HG03575 (cell line): ENCODE results near the gene ZBTB45.

Experiments
- ATAC-seq: cut with Tn5 transposase; IDR thresholded peaks from one replicate; pipeline ENCODE4 v1.9.1; 2021; ENCODE audit not compliant: unreplicated experiment, insufficient number of reproducible peaks, low FRiP score; ENCODE audit errors: extremely low read depth

Gene ZBTB45

DNA sequence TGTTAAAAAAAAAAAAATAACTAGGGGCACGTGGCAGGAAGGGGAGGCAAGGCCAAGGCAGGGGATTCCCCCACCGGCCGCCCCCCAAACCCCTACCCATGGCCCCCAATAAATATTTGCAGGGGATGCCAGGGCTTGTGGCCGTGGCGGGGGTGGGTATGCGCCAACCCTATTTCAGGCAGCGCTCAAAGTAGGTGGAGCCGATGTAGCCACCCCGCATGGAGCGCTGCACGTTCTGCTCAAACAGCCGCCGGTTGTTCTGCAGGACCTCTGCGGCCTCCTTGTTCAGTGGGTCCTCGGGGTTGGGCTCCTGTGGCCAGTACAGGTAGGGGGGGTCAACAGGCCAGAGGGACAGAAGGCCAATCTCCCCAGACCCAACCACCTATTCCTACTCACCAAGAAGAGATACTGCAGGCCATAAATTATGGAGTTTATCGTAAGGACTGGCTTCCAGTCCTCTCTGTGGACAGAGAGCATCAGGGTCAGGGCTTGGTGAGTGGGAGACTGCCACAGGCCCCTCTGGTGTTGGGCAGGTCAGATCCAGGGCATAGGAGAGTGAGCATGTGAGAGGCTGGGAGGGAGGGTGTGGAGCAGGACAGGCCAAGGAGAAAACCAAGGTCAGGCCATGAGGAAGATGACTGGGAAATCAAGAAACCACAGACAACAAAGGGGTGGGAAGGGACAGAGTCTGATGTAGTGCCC, 36.5 kb upstream of the ZBTB45 start:
- no peak for ATAC-seq

DNA sequence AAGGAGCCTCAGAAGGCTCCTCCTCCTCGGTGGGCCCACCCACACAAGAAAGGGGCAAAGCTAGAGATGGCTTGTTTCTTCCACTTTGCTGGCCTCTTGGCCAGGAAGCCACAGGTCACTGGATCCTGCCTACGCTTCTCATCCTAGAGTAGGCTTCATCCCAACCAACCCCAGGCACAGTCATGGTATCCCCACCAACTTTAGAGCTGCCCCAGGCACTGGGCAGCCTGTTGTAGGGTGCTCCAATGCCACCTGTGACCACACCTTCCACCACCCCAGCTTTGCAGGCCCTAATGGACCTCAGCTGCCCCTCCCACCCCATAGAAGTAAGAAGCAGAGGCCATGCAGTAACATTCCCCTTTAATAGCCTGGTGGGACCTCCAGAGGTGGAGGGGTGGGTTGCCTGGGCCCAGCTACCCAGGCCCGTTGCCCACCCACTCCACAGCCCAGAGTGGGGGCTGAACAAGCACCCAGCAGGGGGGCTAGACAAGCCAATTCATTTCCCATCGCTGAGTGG, 35.8 kb upstream of the ZBTB45 start:
- ATAC-seq: no peak

DNA sequence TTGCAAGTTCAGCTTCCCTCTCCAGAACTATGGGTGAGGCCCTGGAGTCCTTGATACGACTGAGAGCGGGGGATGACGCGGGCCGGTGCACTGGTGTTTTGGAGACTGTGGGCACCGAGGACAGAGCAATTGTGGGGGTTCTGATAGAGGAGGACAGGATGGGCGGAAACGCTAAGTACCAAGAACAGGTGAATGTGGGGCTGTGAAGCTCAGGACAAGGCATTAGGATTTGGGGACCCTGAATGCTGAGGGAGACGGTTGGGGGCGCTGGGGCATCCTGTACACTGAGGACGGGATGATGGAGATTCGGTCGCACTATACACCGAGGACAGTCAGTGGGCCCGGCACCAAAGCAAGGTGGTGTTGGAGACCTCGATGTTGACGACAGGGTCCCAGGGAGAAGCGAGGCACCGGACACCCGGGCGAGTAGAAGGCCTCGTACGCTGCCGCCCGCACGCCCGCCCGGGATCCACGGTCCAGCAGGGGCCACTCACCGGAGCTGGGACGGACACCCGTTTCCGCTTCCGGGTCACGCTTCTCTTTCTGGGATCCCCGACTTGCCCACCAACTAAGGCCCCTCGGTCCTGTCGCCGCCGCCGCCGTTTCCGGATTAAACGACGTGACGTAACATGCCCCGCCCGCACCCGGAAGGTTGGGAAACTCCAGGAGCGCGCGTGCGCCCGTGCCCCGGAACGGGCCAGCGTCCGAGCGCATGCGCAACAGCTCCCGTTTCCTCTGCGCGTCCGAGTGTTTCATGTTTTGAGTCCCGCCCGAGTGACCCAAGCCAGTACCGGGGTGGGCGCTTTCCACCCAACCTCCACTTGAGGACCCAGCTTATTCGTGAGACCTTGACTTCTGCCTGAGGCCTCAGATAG, 35.1 kb upstream of the ZBTB45 start, which contains the start of gene CHMP2A:
Gene CHMP2A, minus strand, starts transcription at position 612 of the 875 bp plus-strand sequence. CDS start 893 bp downstream, outside the sequence.
- ATAC-seq: no peak

DNA sequence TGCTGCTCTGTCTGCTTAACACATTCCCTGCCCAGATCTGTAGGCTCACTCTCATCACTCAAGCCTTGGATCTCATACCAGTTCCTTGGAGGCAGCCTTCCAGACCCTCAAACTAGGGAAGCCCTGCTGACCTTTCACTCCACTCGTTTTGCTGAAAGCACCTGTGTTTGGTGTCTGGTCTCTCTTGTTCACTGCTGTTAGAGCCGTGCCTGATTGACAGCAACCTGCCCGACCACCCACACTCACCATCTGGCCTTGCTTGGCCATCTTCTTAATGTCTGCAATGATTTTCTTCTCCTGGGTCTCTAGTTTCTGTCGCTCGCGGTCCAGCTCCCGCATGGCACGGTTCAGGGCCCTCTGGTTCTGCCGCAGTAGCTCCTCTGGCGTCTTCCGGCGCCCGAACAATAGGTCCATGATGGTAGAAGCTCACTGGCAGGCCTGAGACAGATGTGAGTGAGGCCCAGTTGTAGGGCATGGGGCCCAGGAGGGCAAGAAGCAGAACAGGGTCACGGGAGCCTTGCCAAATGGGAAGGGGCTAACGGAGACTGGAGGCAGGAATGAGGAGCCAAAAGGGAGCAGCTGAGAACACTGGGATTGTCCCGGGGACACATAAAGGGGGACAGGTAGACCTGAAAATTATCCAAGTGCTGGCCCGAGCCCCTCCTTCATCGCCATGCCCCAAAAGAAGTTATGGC, 34.3 kb upstream of the ZBTB45 start:
- ATAC-seq: no peak

DNA sequence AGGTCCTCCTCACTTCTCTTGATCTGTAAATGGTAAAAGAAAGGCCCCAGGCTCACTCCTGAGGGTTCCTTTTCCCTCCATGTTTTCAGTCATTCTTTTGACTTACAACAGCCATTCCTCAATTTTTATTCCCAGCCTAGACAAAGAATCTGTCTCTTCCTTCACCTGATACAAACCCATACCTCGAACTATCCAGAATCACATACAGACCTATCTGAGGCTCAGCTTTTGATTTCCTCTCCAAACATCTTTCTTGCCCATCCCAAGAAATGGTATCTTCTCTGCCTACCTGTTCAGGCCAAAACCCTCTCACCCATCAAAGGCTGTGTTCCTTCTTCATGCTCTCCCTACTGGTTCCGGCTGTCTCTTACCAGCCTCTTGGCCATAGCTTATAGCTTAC, 33.0 kb upstream of the ZBTB45 start:
- no peak for ATAC-seq

DNA sequence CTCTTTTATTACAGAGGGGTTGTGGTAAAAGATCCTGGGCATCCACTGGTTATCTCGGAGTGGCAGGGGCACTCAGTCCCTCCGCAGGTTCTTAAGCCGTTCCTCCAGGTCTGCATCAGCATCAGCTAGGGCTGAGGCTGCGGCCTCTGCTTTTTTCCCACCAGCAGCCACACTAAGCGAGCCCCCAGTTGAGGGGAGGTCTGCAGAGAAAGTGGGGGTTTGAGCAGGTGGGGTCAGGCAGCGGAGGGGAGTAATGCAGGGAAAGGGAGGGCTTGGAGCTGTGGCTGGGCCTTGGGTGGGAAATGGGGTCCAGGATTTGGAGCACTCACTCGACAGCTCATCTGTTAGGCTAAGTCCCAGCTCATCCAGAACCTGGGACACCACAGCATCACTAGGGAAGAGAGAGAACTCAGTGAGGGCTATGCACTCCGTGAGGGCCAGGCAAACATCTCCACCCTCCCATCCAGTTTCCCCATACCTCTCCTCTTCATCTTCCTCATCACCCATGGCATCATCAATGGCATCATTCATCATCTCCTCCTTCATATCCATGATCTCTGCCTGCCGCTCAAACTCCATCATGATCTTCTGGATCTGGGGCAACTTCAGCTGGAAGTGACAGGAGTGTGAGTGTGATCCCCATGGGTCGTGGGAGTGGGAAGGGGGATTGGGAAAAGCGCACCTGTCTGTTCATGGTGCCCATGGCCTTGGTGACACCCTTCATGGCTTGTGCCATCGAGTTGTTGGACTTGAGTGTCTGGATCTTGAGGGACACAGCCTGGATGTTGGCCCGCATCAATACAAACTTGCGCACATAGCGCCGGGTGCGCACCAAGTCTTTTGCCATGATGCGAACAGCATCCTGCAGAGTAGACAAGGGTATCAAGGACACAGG, 32.2 kb upstream of the ZBTB45 start:
- no peak for ATAC-seq

DNA sequence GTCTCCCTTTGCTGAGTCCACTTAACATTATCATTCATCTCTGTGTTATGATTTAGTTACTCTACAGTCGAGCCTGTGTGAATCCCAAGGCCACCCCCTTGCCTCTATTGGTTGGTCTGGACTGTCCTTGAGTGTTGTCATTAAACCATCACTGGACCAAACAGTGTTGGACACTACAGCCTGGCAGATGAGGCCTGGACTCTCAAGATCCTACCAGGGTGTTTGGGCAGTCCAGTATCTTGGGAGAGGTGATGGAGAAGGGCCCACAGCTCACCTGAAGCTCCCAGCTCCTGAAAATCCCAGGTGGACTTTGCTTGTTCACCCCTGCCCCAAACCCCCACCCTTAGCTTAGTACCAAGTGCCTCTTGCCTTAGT, 31.5 kb upstream of the ZBTB45 start:
- no peak for ATAC-seq

DNA sequence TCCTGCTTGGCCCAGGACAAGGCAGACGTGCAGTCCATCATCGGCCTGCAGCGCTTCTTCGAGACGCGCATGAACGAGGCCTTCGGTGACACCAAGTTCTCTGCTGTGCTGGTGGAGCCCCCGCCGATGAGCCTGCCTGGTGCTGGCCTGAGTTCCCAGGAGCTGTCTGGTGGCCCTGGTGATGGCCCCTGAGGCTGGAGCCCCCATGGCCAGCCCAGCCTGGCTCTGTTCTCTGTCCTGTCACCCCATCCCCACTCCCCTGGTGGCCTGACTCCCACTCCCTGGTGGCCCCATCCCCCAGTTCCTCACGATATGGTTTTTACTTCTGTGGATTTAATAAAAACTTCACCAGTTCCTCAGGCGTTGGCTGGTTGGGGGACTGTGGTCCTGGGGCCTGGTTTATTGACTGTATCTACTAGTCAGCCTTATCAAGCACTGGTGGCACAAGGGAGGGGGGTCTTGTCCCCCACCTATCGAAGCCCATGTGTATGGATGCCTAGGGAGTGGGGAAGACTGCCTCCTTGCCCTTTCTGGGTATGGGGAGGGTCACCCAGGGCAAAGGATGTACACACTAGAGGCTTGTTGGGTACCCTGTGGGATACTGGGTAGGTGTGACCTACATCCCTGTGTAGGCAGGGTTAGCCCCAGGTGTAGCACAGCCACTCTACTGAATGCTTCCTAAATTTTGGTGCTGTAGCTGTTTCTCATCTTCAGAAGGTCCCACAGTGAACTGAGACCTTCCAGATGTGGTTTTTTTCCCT, 30.9 kb upstream of the ZBTB45 start:
- ATAC-seq: no peak

DNA sequence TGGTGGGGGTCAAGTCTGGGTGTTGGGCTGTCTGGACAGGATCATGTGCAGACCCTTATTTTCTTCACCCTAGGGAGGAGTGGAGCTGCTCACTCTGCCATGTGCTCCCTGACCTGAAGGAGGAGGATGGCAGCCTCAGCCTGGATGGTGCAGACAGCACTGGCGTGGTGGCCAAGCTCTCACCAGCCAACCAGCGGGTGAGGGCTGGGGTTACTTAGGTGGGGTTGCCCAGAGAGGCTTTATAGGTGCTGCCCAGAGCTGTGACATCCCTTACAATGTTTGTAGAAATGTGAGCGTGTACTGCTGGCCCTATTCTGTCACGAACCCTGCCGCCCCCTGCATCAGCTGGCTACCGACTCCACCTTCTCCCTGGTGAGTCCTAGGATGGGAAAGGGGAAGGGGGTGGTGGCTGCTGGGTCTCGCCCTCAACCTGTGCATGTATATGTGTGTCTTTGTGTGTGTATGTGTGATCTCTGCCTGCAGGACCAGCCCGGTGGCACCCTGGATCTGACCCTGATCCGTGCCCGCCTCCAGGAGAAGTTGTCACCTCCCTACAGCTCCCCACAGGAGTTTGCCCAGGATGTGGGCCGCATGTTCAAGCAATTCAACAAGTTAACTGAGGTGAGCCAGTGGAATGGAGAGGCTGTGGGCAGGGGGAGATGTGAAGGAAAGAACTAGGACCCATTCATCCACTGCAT, 30.2 kb upstream of the ZBTB45 start:
- ATAC-seq: no peak

DNA sequence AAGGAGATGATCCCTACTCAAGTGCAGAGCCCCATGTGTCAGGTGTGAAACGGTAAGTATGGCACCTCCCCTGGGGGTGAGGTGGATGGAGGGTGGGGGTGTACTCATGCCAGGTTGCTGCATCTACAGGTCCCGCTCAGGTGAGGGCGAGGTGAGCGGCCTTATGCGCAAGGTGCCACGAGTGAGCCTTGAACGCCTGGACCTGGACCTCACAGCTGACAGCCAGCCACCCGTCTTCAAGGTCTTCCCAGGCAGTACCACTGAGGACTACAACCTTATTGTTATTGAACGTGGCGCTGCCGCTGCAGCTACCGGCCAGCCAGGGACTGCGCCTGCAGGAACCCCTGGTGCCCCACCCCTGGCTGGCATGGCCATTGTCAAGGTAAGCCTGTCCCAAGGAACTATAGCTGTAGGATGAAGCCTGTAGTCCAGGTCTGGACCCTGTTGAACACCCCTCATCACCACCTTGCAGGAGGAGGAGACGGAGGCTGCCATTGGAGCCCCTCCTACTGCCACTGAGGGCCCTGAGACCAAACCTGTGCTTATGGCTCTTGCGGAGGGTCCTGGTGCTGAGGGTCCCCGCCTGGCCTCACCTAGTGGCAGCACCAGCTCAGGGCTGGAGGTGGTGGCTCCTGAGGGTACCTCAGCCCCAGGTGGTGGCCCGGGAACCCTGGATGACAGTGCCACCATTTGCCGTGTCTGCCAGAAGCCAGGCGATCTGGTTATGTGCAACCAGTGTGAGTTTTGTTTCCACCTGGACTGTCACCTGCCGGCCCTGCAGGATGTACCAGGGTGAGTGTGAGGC, 29.5 kb upstream of the ZBTB45 start:
- ATAC-seq: no peak

DNA sequence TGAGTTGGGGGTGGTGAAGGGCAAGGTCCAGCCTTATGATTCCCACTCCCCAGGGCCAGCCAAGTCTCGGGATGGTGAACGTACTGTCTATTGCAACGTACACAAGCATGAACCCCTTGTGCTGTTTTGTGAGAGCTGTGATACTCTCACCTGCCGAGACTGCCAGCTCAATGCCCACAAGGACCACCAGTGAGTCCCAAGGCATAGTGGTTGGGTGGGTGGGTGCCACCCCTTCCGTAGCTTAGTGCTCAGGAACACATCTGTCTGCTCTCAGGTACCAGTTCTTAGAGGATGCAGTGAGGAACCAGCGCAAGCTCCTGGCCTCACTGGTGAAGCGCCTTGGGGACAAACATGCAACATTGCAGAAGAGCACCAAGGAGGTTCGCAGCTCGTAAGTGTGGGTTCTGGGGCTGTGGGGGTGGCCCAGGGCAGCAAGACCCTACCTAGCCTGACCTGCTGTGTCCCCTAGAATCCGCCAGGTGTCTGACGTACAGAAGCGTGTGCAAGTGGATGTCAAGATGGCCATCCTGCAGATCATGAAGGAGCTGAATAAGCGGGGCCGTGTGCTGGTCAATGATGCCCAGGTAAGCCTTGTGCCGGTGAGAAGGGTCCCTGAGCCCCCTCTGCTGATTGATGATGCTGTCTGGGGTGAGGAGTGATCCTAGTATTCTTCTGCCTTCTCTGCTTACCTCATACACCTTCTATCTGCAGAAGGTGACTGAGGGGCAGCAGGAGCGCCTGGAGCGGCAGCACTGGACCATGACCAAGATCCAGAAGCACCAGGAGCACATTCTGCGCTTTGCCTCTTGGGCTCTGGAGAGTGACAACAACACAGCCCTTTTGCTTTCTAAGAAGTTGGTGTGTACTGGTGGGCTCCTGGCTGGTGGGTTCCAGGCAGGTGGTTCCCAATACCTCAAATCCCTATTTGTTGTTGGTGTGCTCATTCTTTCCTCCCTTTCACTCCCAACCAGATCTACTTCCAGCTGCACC, 28.0 kb upstream of the ZBTB45 start:
- no peak for ATAC-seq

DNA sequence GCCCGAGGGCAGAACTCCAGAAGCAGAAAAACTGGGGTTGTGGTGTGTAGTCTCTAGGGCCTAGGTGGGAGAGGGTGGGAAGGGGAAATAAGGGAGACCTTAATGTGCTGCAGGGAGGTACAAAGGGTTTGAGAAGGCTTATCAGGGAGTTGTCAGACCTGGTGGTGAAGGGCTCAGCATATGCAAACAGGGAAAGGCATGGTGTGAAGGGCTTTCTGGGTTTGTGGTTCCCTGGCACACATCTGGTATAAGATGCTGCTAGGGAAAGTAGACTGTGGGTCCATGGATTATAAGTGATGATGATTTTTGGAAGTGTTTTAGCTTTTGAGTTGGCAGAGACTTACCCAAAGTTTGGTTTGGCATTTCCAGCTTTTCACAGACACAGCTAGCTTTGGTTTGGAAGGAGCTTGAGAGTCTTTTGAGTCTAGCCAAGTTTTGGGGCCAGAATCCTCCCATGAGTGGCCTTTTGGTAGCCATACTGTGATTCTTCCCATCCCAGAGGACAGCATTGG, 26.5 kb upstream of the ZBTB45 start:
- ATAC-seq: no peak

DNA sequence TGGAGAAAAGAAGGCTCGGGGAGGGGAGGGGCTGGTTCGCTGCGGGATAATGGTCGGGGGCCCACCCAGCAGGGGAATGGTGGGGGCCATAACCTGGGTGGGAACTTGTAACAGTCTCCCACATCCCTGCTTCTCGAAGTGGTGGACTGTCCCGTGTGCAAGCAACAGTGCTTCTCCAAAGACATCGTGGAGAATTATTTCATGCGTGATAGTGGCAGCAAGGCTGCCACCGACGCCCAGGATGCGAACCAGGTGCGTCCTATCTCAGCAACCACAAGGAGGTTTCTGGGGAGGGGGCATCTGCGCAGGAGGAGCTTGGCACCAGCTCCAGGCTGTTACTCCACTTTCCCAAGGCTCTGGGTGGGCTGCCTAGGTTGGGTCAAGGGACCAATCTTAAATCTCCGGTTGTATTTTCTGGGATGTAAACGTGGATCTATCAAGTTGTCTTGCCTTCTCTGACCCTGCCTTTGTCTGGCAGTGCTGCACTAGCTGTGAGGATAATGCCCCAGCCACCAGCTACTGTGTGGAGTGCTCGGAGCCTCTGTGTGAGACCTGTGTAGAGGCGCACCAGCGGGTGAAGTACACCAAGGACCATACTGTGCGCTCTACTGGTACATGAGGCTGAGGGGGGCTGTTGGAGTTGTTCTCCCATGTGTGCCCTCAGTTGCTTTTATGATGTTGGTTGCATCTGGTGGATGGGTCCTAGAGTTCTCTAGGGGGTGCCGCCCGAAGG, 25.8 kb upstream of the ZBTB45 start:
- ATAC-seq: no peak

DNA sequence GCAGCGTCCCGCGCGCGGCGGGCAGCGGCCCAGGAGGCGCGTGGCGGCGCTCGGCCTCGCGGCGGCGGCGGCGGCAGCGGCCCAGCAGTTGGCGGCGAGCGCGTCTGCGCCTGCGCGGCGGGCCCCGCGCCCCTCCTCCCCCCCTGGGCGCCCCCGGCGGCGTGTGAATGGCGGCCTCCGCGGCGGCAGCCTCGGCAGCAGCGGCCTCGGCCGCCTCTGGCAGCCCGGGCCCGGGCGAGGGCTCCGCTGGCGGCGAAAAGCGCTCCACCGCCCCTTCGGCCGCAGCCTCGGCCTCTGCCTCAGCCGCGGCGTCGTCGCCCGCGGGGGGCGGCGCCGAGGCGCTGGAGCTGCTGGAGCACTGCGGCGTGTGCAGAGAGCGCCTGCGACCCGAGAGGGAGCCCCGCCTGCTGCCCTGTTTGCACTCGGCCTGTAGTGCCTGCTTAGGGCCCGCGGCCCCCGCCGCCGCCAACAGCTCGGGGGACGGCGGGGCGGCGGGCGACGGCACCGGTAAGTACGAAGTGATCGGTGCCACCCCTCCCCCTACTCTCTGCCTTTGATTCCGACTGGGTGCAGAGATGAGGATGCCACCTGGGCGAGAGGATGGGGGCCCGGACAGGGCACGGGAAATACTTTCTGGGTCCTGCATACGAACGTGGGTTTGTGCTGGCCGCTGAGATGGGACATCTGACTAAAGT, 25.1 kb upstream of the ZBTB45 start:
- peak; percentile 11 for ATAC-seq
